ENCODE measurements around the gene SHANK2.

The SHANK2 gene

GRCh38 chr11:71204748-71205664 is 47.4 kb downstream of the SHANK2 start:
- peaks cover 9% of the 10 kb centered on the region for H3K9me3 ChIP-seq (ENCODE audit: insufficient read depth, low read length, severe bottlenecking)
- TF ChIP-seq EZH2 (IDR thresholded peaks at IDR 0.05; ENCODE audit: borderline replicate concordance, low read depth, low read length, severe bottlenecking) = no peak
- no peak for TF ChIP-seq CTCF (IDR thresholded peaks at IDR 0.05; ENCODE audit: borderline replicate concordance, extremely low read depth, low read length, poor library complexity, severe bottlenecking)
- H3K79me2 ChIP-seq (ENCODE audit: insufficient read depth, low read length) = no peaks in the 10 kb centered on the region
- H4K20me1 ChIP-seq (ENCODE audit: insufficient read depth, low read length) = no peaks in the 10 kb centered on the region
- H3K27ac ChIP-seq (ENCODE audit: low read length) = no peak overlapping the region
- H3K9ac ChIP-seq (ENCODE audit: low read depth, low read length) = no peak overlapping the region
- H3K4me3 ChIP-seq (ENCODE audit: low read depth in 1 of 2, low read length in 2 of 2) = no peak overlapping the region
- no peak overlapping the region for H3K4me2 ChIP-seq (ENCODE audit: insufficient read depth, low read length)
- H3K36me3 ChIP-seq (ENCODE audit: insufficient read depth, low read length) = no peaks in the 10 kb centered on the region
- H3K4me1 ChIP-seq (ENCODE audit: insufficient read depth, low read length) = no peaks in the 10 kb centered on the region
- ATAC-seq (ENCODE audit: insufficient read depth, low read depth) (no peak), DNase-seq (no peak)
- no peak overlapping the region for H2AFZ ChIP-seq (ENCODE audit: low read depth, low read length)
- no peaks in the 10 kb centered on the region for H3K27me3 ChIP-seq (ENCODE audit: insufficient read depth, low read length, poor library complexity)

- H3K4me3 ChIP-seq (ENCODE audit: low read depth in 1 of 2, low read length in 2 of 2) = no peak overlapping the region
- H3K27me3 ChIP-seq (ENCODE audit: insufficient read depth, low read length, poor library complexity) = no peaks in the 10 kb centered on the region
- no peak for ATAC-seq (ENCODE audit: insufficient read depth, low read depth)
- no peak overlapping the region for H3K9ac ChIP-seq (ENCODE audit: low read depth, low read length)
- no peaks in the 10 kb centered on the region for H3K36me3 ChIP-seq (ENCODE audit: insufficient read depth, low read length)
- no peak overlapping the region for H3K27ac ChIP-seq (ENCODE audit: low read length)
- H2AFZ ChIP-seq (ENCODE audit: low read depth, low read length) = no peak overlapping the region
- no peaks in the 10 kb centered on the region for H3K4me1 ChIP-seq (ENCODE audit: insufficient read depth, low read length)
- no peaks in the 10 kb centered on the region for H4K20me1 ChIP-seq (ENCODE audit: insufficient read depth, low read length)
- H3K9me3 ChIP-seq (ENCODE audit: insufficient read depth, low read length, severe bottlenecking) = peaks cover 9% of the 10 kb centered on the region
- no peak for TF ChIP-seq CTCF (IDR thresholded peaks at IDR 0.05; ENCODE audit: borderline replicate concordance, extremely low read depth, low read length, poor library complexity, severe bottlenecking)
- no peak for TF ChIP-seq EZH2 (IDR thresholded peaks at IDR 0.05; ENCODE audit: borderline replicate concordance, low read depth, low read length, severe bottlenecking)
- DNase-seq = no peak
- no peak overlapping the region for H3K4me2 ChIP-seq (ENCODE audit: insufficient read depth, low read length)
- no peaks in the 10 kb centered on the region for H3K79me2 ChIP-seq (ENCODE audit: insufficient read depth, low read length)
Measured at GRCh38 chr11:71204294-71204693, 48.1 kb downstream of the SHANK2 start.

GRCh38 chr11:71203681-71204080 is 48.7 kb downstream of the SHANK2 start:
- Histone ChIP-seq H3K9me3 (ENCODE audit: insufficient read depth, low read length, severe bottlenecking) (peaks cover 5% of the 10 kb centered on the region), H3K27me3 (ENCODE audit: insufficient read depth, low read length, poor library complexity) (no peaks in the 10 kb centered on the region), H4K20me1 (ENCODE audit: insufficient read depth, low read length) (no peaks in the 10 kb centered on the region), H3K4me3 (ENCODE audit: low read depth in 1 of 2, low read length in 2 of 2) (no peak overlapping the region), H3K27ac (ENCODE audit: low read length) (no peak overlapping the region), H2AFZ (ENCODE audit: low read depth, low read length) (no peak overlapping the region), H3K9ac (ENCODE audit: low read depth, low read length) (no peak overlapping the region), H3K79me2 (ENCODE audit: insufficient read depth, low read length) (no peaks in the 10 kb centered on the region), H3K36me3 (ENCODE audit: insufficient read depth, low read length) (no peaks in the 10 kb centered on the region), H3K4me1 (ENCODE audit: insufficient read depth, low read length) (no peaks in the 10 kb centered on the region), H3K4me2 (ENCODE audit: insufficient read depth, low read length) (no peak overlapping the region)
- ATAC-seq (ENCODE audit: insufficient read depth, low read depth) = no peak
- DNase-seq = no peak
- TF ChIP-seq CTCF (IDR thresholded peaks at IDR 0.05; ENCODE audit: borderline replicate concordance, extremely low read depth, low read length, poor library complexity, severe bottlenecking) = no peak
- TF ChIP-seq EZH2 (IDR thresholded peaks at IDR 0.05; ENCODE audit: borderline replicate concordance, low read depth, low read length, severe bottlenecking) = no peak

Measured in DND-41 (cell line).